Measurements from ENCODE around the gene ATXN2L. TPM values are rescaled to one million over a fixed set of nuclear protein-coding genes. Genes with fewer than 3 reads are reported as not detected.

Gene ATXN2L
- total and polyA plus RNA-seq, 10 donors = 43.8 to 179 (median 147) TPM

DNA sequence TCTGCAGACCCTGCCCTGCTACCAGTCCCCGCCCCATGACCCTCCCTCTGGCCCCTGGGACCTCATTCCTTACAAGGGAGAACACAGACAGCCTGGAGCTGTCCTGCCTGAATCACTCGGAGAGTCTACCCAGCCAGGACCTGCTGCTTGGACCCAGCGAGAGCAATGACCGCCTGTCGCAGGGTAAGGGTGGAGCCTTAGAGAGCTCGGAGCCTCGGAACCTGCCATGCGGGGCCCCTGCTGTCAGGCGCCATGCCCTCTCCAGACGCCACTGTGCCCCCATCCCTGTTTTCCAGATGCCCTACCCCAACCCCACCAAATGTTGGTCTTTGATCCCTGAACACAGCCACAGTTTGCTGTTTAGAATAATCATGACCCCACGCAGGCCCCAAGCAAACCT lies 46.4 kb downstream of the ATXN2L start:
- H3K4me1 ChIP-seq = peaks cover 10 to 25% (median 18%) of the 10 kb centered on the region in 6 donors
- no peak overlapping the region for H3K4me3 ChIP-seq
- no peaks in the 10 kb centered on the region for H3K27me3 ChIP-seq (replicated peaks in 1 of 7)
- TF ChIP-seq POLR2A (IDR thresholded peaks at IDR 0.05) = no peak
- peak in 1 of 3 donors; percentile 12 for TF ChIP-seq POLR2AphosphoS5 (IDR thresholded peaks at IDR 0.05)
- H3K36me3 ChIP-seq = peaks cover 5 to 87% (median 65%) of the 10 kb centered on the region in 6 donors
- 93 to 99% (median 95%) methylated on average over 9 to 11 of the region's 11 CpGs for WGBS, 5 donors
- intact Hi-C loops (cut with DNase I; ENCODE audit: low total_unique reads) = no loop called here
- no peaks in the 10 kb centered on the region for H3K9me3 ChIP-seq
- H3K27ac ChIP-seq = no peak overlapping the region
- DNase-seq = no peak

DNA sequence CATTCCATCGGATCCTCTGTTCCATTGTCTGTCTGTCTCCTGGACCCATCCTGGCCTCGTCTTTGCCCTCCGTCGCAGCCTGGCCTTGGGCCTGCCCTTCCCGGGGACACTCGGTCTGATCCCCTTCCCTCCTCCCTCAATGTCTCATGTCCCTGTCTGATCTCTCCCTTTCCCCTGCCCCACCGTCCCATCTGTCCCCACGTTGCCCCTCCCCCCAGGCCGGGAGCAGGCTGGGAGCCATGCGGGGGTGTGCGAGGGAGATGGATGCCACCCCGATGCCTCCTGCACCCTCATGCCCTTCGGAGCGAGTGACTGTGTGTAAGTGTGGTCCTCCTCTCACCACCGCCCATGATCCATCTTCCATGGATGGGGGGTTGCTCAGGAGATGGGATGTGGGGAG lies 50.2 kb downstream of the ATXN2L start:
- no peak overlapping the region for H3K27ac ChIP-seq
- intact Hi-C loops (cut with DNase I; ENCODE audit: low total_unique reads) = no loop called here
- WGBS, 5 donors = 87 to 96% (median 91%) methylated on average over 15 of the region's 15 CpGs
- H3K9me3 ChIP-seq = no peaks in the 10 kb centered on the region
- H3K27me3 ChIP-seq (replicated peaks in 1 of 7) = no peaks in the 10 kb centered on the region
- TF ChIP-seq POLR2AphosphoS5 (IDR thresholded peaks at IDR 0.05) = no peak
- no peak for TF ChIP-seq CTCF (IDR thresholded peaks at IDR 0.05 in 8 of 11, conservative IDR thresholded peaks at IDR 0.05 in 3 of 11)
- TF ChIP-seq POLR2A (IDR thresholded peaks at IDR 0.05) = no peak
- H3K4me3 ChIP-seq = no peak overlapping the region
- peaks cover 0 to 5% (median 0%) of the 10 kb centered on the region in 6 donors for H3K4me1 ChIP-seq
- peaks cover 5 to 80% (median 55%) of the 10 kb centered on the region in 6 donors for H3K36me3 ChIP-seq
- peak; percentile 66 for DNase-seq

DNA sequence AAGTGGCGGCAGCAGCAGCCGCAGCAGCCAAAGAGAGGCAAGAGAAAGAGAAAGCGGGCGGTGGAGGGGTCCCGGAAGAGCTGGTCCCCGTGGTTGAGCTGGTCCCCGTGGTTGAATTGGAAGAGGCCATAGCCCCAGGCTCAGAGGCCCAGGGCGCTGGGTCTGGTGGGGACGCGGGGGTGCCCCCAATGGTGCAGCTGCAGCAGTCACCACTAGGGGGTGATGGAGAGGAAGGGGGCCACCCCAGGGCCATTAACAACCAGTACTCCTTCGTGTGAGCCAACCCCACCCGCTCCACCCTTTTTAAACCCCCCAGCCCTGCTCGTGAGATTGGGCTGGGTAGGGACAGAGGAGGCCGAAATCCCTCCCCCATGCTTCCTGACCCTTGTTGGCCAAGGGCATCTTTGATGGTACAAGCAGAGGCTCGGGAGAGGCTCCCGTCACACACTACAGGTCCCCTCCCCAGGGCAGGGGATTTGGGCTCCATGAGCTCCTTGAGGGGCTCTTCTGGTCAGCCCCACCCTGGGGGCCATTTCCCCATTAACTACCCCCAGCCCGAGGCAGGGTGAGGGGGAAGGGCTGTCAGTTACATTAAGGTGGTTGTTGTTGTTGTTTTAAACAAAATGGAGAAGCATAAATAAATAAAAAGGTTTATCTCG lies 50.9 kb downstream of the ATXN2L start:
- no peaks in the 10 kb centered on the region for H3K9me3 ChIP-seq
- H3K27ac ChIP-seq = no peak overlapping the region
- peak; percentile 85 for DNase-seq
- WGBS, 5 donors = 71 to 90% (median 84%) methylated on average over 17 to 18 of the region's 18 CpGs
- H3K4me1 ChIP-seq = peaks cover 0 to 7% (median 1%) of the 10 kb centered on the region in 6 donors
- no peak overlapping the region for H3K4me3 ChIP-seq
- intact Hi-C loops (cut with DNase I; ENCODE audit: low total_unique reads) = no loop called here
- peaks cover 5 to 73% (median 48%) of the 10 kb centered on the region in 6 donors for H3K36me3 ChIP-seq
- H3K27me3 ChIP-seq (replicated peaks in 1 of 7) = no peaks in the 10 kb centered on the region
- peak; percentile 55 to 89 (median 71) for TF ChIP-seq CTCF (IDR thresholded peaks at IDR 0.05 in 8 of 11, conservative IDR thresholded peaks at IDR 0.05 in 3 of 11)
- TF ChIP-seq POLR2AphosphoS5 (IDR thresholded peaks at IDR 0.05) = peak in 2 of 3 donors; percentile 25 to 55
- TF ChIP-seq POLR2A (IDR thresholded peaks at IDR 0.05) = no peak

- Histone ChIP-seq H3K36me3 (peaks cover 5 to 66% (median 40%) of the 10 kb centered on the region in 6 donors), H3K4me1 (peaks cover 0 to 14% (median 8%) of the 10 kb centered on the region in 6 donors), H3K9me3 (no peaks in the 10 kb centered on the region), H3K27ac (no peak overlapping the region), H3K27me3 (replicated peaks in 1 of 7) (no peaks in the 10 kb centered on the region), H3K4me3 (no peak overlapping the region)
- WGBS, 5 donors = 86 to 96% (median 89%) methylated on average over 4 to 6 of the region's 6 CpGs
- no peak for TF ChIP-seq CTCF (IDR thresholded peaks at IDR 0.05 in 8 of 11, conservative IDR thresholded peaks at IDR 0.05 in 3 of 11)
- TF ChIP-seq POLR2A (IDR thresholded peaks at IDR 0.05) = no peak
- TF ChIP-seq POLR2AphosphoS5 (IDR thresholded peaks at IDR 0.05) = no peak
- peak; percentile 58 for DNase-seq
- intact Hi-C loops (cut with DNase I; ENCODE audit: low total_unique reads) = no loop called here
Measured at GRCh38 chr16:28874406-28874805, 51.6 kb downstream of the ATXN2L start.

All from spleen (tissue), 11 donors.